ENCODE measurements around the gene ADAMTS18. TPM values are rescaled to one million over a fixed set of nuclear protein-coding genes. Genes with fewer than 3 reads are reported as not detected.

The ADAMTS18 gene
- total and polyA plus RNA-seq, 2 of the 8 experiments (the other 6 are each of a cell fraction or from before 2014, with no cell fraction given), result 0.05 to 0.19 TPM

- no peaks in the 10 kb centered on the region for H3K79me2 ChIP-seq (ENCODE audit: control insufficient read depth in 1 of 2, insufficient read depth in 2 of 2, low read length in 2 of 2)
- no peak overlapping the region for H2BK15ac ChIP-seq (ENCODE audit: low read length)
- H4K5ac ChIP-seq (ENCODE audit: insufficient read length, low read depth, low read length), result no peak overlapping the region
- DNase-seq (ENCODE audit: low read depth in 1 of 2, low spot score in 2 of 2), result no peak
- no peak overlapping the region for H2BK5ac ChIP-seq (ENCODE audit: low read depth, low read length)
- H3K56ac ChIP-seq (replicated peaks; ENCODE audit: insufficient read length, low read depth, low read length), result no peak overlapping the region
- no peak overlapping the region for H3K27ac ChIP-seq (ENCODE audit: low read depth, low read length)
- H2AFZ ChIP-seq (ENCODE audit: low read length), result no peak overlapping the region
- H2BK120ac ChIP-seq (replicated peaks; ENCODE audit: low read depth, low read length), result no peak overlapping the region
- no peak overlapping the region for H4K8ac ChIP-seq (ENCODE audit: extremely low read depth, insufficient read depth, low read length)
- H3K36me3 ChIP-seq (ENCODE audit: control insufficient read depth in 2 of 4, insufficient read depth in 4 of 4, low read length in 3 of 4), result no peaks in the 10 kb centered on the region
- ChIA-PET POLR2A (ENCODE audit: partially characterized antibody) (no interaction called here), CTCF (ENCODE audit: partially characterized antibody) (interaction anchor here (0.8 to 2.3 kb wide), 5 partner anchors 9 to 178 kb away, joined by 3 to 9 read pairs (median 5); partner anchors contain the start of gene ADAMTS18)
- no peak overlapping the region for H3K4me3 ChIP-seq (ENCODE audit: extremely low read depth in 1 of 4, insufficient read depth in 2 of 4, low read depth in 3 of 4, low read length in 4 of 4)
- H3K14ac ChIP-seq (ENCODE audit: insufficient read length), result no peak overlapping the region
- FAIRE-seq, result no peak
- H3K4ac ChIP-seq (replicated peaks; ENCODE audit: insufficient read length, low read depth, low read length), result no peak overlapping the region
- H2BK12ac ChIP-seq (ENCODE audit: low read depth, low read length), result no peak overlapping the region
- no peaks in the 10 kb centered on the region for H3K23me2 ChIP-seq (ENCODE audit: low read depth, low read length)
- H3K4me2 ChIP-seq (ENCODE audit: insufficient read depth in 1 of 2, low read depth in 2 of 2, low read length in 2 of 2), result no peak overlapping the region
- no peak overlapping the region for H3K23ac ChIP-seq (ENCODE audit: insufficient read length)
- no peak overlapping the region for H2AK5ac ChIP-seq (ENCODE audit: low read depth, low read length)
- no peaks in the 10 kb centered on the region for H4K20me1 ChIP-seq (replicated peaks in 1 of 2; ENCODE audit: control insufficient read depth in 1 of 2, insufficient read depth in 2 of 2, low read length in 2 of 2)
- H3K9ac ChIP-seq (replicated peaks in 1 of 4; ENCODE audit: extremely low read depth in 1 of 4, low read depth in 3 of 4, low read length in 3 of 4), result no peak overlapping the region
- H4K91ac ChIP-seq (replicated peaks; ENCODE audit: insufficient read length, low read length), result no peak overlapping the region
- peaks cover 0 to 2% (median 1%) of the 10 kb centered on the region in 4 experiments; a peak in 2 of 7 replicates for H3K4me1 ChIP-seq (replicated peaks in 1 of 4; ENCODE audit: control insufficient read depth in 3 of 4, insufficient read depth in 4 of 4, low read length in 3 of 4)
- H2BK20ac ChIP-seq (ENCODE audit: low read length), result no peak overlapping the region
- H3K18ac ChIP-seq (ENCODE audit: extremely low read depth, low read length), result no peak overlapping the region
- H3K79me1 ChIP-seq (ENCODE audit: low read depth, low read length), result no peaks in the 10 kb centered on the region
- H3K9me3 ChIP-seq (ENCODE audit: insufficient read depth in 2 of 2, low read depth in 1 of 2, low read length in 1 of 2), result peaks cover 0 to 2% of the 10 kb centered on the region in 2 experiments; a peak in 1 of 4 replicates
- H3K27me3 ChIP-seq (replicated peaks in 1 of 4; ENCODE audit: control insufficient read depth in 3 of 4, extremely low read depth in 1 of 4, insufficient read depth in 3 of 4, low read length in 3 of 4), result no peaks in the 10 kb centered on the region
- no peak for TF ChIP-seq POLR2AphosphoS5 (IDR thresholded peaks at IDR 0.05; ENCODE audit: low read depth, low read length)
These were observed 26.2 kb downstream of the ADAMTS18 start for GRCh38 chr16:77408607-77409006.

All from H1 (cell line).